22Rv1 (cell line): ENCODE data around the gene MAN2A2.

Experiments used
- H3K27ac ChIP-seq: fragments of 450-650 bp; 2 replicates; pipeline ENCODE4 v1.5.1; 2017
- CTCF ChIP-seq: fragments of 450-650 bp; IDR thresholded peaks from 2 replicates; pipeline ENCODE4 v1.5.1; 2017; ENCODE audit warnings: mild to moderate bottlenecking
- ZFX ChIP-seq: fragments of 450-650 bp; IDR thresholded peaks from 2 replicates; pipeline ENCODE4 v1.6.1; 2017; ENCODE audit warnings: antibody characterized with exemption, borderline replicate concordance

The MAN2A2 gene

GRCh38 chr15:90972133-90972532, 69.0 kb downstream of the MAN2A2 start:
- no peak for TF ChIP-seq ZFX
- no peak for TF ChIP-seq CTCF
- H3K27ac ChIP-seq, result no peak overlapping the region
